MM.1S (cell line): ENCODE results near the gene SYNDIG1.

Source experiments
- DNase-seq: peaks from one replicate; pipeline ENCODE4 v3.0.0-alpha.2; 2015
- H2AFZ ChIP-seq: fragments of 300-600 bp; sonication (generic); 2 replicates; pipeline ENCODE4 v1.6.0; 2016; ENCODE audit warnings: antibody characterized with exemption, low read length
- H3F3A ChIP-seq: fragments of 300-600 bp; sonication (generic); 2 replicates; pipeline ENCODE4 v1.6.1; 2016; ENCODE audit warnings: mild to moderate bottlenecking, antibody characterized with exemption, low read length, moderate library complexity, mixed read lengths; ENCODE audit not compliant: insufficient read depth
- H3K27ac ChIP-seq: fragments of 300-600 bp; sonication (generic); 2 replicates; pipeline ENCODE4 v1.5.1; 2016; ENCODE audit warnings: mild to moderate bottlenecking, low read length
- H3K27me3 ChIP-seq: fragments of 300-600 bp; sonication (generic); replicated peaks from 2 replicates; pipeline ENCODE4 v1.6.0; 2016; ENCODE audit warnings: low read length; ENCODE audit not compliant: insufficient read depth
- H3K36me3 ChIP-seq: fragments of 300-600 bp; sonication (generic); replicated peaks from 2 replicates; pipeline ENCODE4 v1.6.1; 2016; ENCODE audit warnings: mild to moderate bottlenecking, low read length, mixed read lengths; ENCODE audit not compliant: insufficient read depth
- H3K4me1 ChIP-seq: fragments of 300-600 bp; sonication (generic); 2 replicates; pipeline ENCODE4 v1.6.1; 2016; ENCODE audit warnings: low read length, mixed read lengths
- H3K4me2 ChIP-seq: fragments of 300-600 bp; sonication (generic); 2 replicates; pipeline ENCODE4 v1.6.0; 2016; ENCODE audit warnings: low read depth, low read length
- H3K4me3 ChIP-seq: fragments of 300-600 bp; sonication (generic); 2 replicates; pipeline ENCODE4 v1.5.1; 2016; ENCODE audit warnings: low read length, mixed read lengths
- H3K79me2 ChIP-seq: fragments of 300-600 bp; sonication (generic); 2 replicates; pipeline ENCODE4 v1.6.1; 2016; ENCODE audit warnings: mixed run types, low read length, mixed read lengths
- H3K9ac ChIP-seq: fragments of 300-600 bp; sonication (generic); 2 replicates; pipeline ENCODE4 v1.6.1; 2016; ENCODE audit warnings: low read length, mixed read lengths
- H3K9me2 ChIP-seq: fragments of 300-600 bp; sonication (generic); replicated peaks from 2 replicates; pipeline ENCODE4 v1.6.1; 2016; ENCODE audit warnings: mild to moderate bottlenecking, low read length, mixed read lengths; ENCODE audit not compliant: insufficient read depth
- H3K9me3 ChIP-seq: fragments of 300-600 bp; sonication (generic); replicated peaks from 2 replicates; pipeline ENCODE4 v1.6.1; 2016; ENCODE audit warnings: mild to moderate bottlenecking, low read length, mixed read lengths; ENCODE audit not compliant: insufficient read depth
- H4K20me1 ChIP-seq: fragments of 300-600 bp; sonication (generic); 2 replicates; pipeline ENCODE4 v1.6.1; 2016; ENCODE audit warnings: mild to moderate bottlenecking, low read length, moderate library complexity, mixed read lengths; ENCODE audit not compliant: insufficient read depth
- CTCF ChIP-seq: fragments of 300-600 bp; sonication (generic); IDR thresholded peaks from 2 replicates; pipeline ENCODE4 v1.5.1; 2016; ENCODE audit warnings: antibody characterized with exemption, low read length, mixed read lengths
- EZH2 ChIP-seq: fragments of 300-600 bp; sonication (generic); optimal IDR thresholded peaks from 2 replicates; pipeline ENCODE3; 2017; ENCODE audit warnings: low read depth, mild to moderate bottlenecking, antibody characterized with exemption, low read length, mixed read lengths
- EZH2phosphoT487 ChIP-seq: fragments of 300-600 bp; sonication (generic); IDR thresholded peaks from 2 replicates; pipeline ENCODE4 v1.6.1; 2018; ENCODE audit warnings: antibody characterized with exemption, low read length

Gene SYNDIG1

GRCh38 chr20:24638591-24639548 lies 169.4 kb downstream of the SYNDIG1 start:
- H3K4me1 ChIP-seq: no peaks in the 10 kb centered on the region
- TF ChIP-seq CTCF: no peak
- no peak for TF ChIP-seq EZH2phosphoT487
- no peak for TF ChIP-seq EZH2
- no peak overlapping the region for H3K9ac ChIP-seq
- H3K9me2 ChIP-seq: no peaks in the 10 kb centered on the region
- H3K4me3 ChIP-seq: no peak overlapping the region
- no peaks in the 10 kb centered on the region for H3K79me2 ChIP-seq
- H3K9me3 ChIP-seq: no peaks in the 10 kb centered on the region
- no peak overlapping the region for H3K27ac ChIP-seq
- H3K4me2 ChIP-seq: no peak overlapping the region
- no peak overlapping the region for H2AFZ ChIP-seq
- no peaks in the 10 kb centered on the region for H4K20me1 ChIP-seq
- no peaks in the 10 kb centered on the region for H3K27me3 ChIP-seq
- DNase-seq: no peak
- no peaks in the 10 kb centered on the region for H3F3A ChIP-seq
- no peaks in the 10 kb centered on the region for H3K36me3 ChIP-seq

GRCh38 chr20:24640276-24640675 lies 170.8 kb downstream of the SYNDIG1 start:
- Histone ChIP-seq H3K27ac (no peak overlapping the region), H3K4me2 (no peak overlapping the region), H3K9me3 (no peaks in the 10 kb centered on the region), H3K9me2 (no peaks in the 10 kb centered on the region), H3K27me3 (no peaks in the 10 kb centered on the region), H3K4me1 (no peaks in the 10 kb centered on the region), H3F3A (no peaks in the 10 kb centered on the region), H4K20me1 (no peaks in the 10 kb centered on the region), H3K79me2 (no peaks in the 10 kb centered on the region), H3K9ac (no peak overlapping the region), H3K4me3 (no peak overlapping the region), H3K36me3 (no peaks in the 10 kb centered on the region), H2AFZ (no peak overlapping the region)
- TF ChIP-seq EZH2 (no peak), EZH2phosphoT487 (no peak), CTCF (no peak)
- DNase-seq: no peak

- Histone ChIP-seq H3K27ac (no peak overlapping the region), H3K4me2 (no peak overlapping the region)
- no peak for DNase-seq
Measured at GRCh38 chr20:24640686-24641085, 171.3 kb downstream of the SYNDIG1 start.

More at GRCh38 chr20:24640686-24641085, 171.3 kb downstream of the SYNDIG1 start:
- Histone ChIP-seq H3K9ac (no peak overlapping the region), H3K4me3 (no peak overlapping the region), H3K4me1 (no peaks in the 10 kb centered on the region), H3K9me3 (no peaks in the 10 kb centered on the region), H2AFZ (no peak overlapping the region), H3K27me3 (no peaks in the 10 kb centered on the region), H3K9me2 (no peaks in the 10 kb centered on the region), H3K79me2 (no peaks in the 10 kb centered on the region), H3K36me3 (no peaks in the 10 kb centered on the region), H4K20me1 (no peaks in the 10 kb centered on the region), H3F3A (no peaks in the 10 kb centered on the region)
- TF ChIP-seq CTCF: no peak
- no peak for TF ChIP-seq EZH2
- no peak for TF ChIP-seq EZH2phosphoT487
